Activated CD8-positive, alpha-beta memory T cell treated with anti-CD3 and anti-CD28 coated beads for 24 hours (primary cell): ENCODE measurements around the gene EIF6.

Experiments used
- DNase-seq: peaks from one replicate; pipeline ENCODE4 v3.0.0-alpha.2; 2020

The EIF6 gene

DNA sequence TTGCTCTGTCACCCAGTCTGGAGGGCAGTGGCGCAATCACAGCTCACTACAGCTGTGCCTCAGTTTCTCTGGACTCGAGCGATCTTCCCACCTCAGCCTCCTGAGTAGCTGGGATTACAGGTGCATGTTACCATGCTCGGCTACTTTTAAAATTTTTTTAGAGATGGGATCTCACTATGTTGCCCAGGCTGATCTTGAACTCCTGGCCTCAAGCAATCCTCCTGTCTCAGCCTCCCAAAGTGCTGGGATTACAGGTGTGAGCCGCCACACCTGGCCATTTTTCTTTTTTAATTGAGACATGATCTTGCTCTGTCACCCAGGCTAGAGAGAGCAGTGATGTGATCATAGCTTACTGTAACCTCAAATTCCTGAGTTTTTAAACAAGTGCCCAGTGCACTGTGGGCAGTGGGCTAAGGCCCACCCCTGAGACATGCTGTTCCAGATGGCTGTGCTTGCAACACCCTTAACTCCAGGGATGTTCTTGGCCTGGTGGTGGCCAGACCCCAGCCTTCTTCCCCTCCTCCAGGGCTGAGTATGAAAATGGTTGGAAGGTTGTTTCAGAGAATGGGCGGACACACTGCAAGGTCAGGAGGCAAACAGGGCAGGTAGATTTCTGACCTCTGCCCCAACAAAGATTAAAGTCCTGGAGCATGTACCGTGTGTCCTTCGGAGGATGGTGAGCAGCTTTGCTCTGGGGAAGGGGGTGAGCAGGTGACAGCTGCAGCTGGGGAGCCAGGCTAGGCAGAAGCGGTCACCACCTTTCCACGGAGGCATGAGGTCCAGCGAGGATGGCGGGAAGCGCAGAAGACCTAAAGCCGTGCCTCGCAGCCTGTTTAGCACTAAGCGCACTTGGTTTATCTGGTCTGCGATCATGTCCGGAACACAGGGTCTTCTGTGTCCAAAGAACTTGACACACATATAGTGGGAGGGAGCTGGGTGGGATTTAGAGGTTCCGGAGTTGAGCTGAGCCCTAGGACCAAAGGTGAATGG lies 9.0 kb upstream of the EIF6 start:
- DNase-seq = no peak

DNA sequence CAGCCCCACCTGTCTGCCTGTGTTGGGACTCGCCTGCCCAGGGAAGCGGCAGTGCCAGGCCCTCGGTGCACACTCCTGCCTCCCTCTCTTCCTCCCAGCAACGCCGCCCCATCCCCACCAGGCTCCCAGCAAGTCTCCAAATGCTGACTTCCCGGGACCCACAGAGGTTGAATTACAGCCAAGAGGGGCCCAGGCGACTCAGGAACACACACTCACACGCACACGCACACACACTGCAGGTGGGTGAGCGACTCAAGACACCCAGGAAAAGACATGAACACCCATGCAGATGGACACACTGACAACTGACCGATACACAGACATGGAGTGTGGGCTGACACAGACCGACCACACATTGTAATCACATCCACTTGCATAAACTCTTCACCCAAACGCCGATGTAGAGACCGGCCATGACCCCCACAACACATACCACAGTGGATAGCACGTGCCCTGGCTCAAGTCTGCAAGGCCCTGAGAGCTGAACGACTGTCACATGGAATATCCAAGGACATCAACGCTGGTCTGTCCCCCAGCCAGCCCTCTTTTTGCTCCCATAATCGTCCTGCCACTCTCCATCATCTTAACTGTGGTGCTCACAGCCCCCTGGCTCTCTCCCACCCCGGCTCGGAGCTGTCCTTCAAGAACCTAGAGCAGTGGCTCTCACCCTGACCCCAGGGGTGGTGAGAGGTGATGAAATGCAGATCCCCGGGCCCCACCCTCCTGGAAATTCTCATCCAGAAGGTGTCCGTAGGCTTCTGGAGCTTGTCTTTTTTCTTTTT lies 8.1 kb upstream of the EIF6 start:
- no peak for DNase-seq

DNA sequence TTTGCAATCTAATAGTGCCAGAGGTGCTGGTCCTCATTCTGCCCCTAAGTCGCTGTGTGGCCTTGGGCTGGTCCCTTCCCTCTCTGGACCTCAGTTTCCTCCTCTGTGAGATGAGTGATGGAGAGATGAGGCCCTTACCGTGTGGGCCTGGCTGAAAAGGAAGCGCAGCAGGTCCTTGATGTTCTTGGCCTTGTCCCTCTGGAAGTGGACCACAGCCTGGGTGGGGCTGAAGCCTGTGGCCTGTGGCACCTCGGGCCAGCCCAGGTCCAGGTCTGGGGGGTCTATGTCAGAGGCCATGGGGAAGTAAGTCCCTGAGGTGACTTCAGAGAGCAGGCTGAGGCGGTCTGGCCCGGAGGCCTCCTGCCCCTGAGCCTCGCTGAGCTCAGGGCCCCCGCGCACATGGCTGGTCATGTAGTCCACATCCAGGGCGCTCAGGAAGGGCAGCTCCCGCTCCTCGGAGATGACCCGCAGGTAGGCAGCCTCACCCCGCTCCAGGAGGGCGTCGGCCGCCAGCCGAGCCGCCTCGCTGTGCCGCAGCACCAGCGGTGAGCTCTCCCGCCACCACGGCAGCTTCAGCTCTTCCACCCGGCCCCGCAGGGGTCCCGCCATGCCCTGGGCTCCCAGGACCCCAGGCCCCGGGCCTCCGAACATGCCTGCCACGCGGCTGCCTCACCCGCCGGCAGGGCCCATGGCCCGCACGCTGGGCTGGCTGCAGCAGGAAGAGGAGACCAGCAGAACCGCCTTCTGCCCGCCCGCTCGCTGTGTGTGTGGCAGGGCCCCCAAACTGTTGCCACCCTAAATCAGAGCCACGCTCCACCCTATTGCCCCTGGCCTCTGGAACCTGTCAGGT lies 7.3 kb upstream of the EIF6 start, which contains the start of gene FAM83C:
Gene FAM83C, minus strand, starts transcription at position 772 of the 850 bp plus-strand sequence. Its CDS starts 121 bp downstream, at position 651.
- DNase-seq = no peak

DNA sequence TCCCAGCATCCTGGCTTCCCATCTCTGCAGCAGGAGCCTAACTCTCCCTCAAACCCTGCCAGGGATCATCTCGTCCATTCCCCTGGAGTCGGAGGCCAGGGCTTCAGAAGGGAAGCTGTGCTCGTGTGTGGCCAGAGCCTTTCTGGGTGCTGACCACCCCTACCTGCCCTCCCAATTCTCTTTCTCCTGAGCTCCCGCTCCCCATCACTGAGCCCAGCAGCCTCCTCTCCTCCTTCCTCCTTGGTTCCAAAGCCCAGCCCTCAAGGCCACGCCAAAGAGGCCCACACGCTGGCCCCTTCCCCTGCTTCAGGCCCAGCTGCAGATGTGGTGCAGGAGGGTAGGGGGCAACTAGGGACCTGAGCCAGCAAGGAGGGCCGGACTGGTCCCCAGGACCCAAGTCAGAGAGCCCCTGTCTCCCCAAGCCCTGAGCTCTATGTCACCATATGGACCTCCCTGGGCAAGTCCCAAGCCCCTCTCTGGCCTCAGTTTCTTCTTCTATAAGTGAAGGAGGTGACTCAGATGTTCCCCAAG lies 6.4 kb upstream of the EIF6 start:
- no peak for DNase-seq

DNA sequence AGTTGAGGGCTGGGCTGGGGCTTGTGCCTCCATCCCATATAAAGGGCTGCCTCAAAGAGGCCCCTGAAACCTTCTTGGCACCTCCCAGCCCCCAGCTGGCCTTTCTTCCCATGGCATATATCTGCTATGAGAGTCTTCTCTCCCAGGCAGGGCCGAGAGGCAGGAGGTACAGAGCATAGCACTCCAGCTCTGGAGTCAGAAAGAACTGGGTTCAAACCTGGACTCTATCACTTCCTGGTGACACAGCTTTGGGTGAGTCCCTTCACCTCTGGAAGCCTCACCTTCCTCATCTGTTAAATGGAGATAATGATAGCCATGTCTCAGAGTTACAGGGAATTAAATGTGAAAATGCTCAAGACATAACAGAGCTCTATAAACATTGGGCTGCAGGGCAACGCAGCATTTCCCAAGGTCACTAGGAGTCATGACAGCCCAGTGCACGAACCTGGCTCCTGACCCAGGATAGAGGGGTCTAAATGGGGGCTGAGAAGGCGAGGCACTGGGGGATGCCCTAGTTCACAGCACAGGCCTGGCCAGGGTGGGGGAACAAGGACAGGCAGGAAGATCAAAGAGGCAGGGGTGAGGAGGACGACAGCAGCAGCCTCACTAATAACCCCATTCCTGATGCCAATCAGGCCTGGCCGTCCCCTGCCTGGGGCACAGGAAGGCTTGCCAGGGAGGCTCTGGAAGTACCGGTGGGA lies 5.8 kb upstream of the EIF6 start:
- DNase-seq = no peak

DNA sequence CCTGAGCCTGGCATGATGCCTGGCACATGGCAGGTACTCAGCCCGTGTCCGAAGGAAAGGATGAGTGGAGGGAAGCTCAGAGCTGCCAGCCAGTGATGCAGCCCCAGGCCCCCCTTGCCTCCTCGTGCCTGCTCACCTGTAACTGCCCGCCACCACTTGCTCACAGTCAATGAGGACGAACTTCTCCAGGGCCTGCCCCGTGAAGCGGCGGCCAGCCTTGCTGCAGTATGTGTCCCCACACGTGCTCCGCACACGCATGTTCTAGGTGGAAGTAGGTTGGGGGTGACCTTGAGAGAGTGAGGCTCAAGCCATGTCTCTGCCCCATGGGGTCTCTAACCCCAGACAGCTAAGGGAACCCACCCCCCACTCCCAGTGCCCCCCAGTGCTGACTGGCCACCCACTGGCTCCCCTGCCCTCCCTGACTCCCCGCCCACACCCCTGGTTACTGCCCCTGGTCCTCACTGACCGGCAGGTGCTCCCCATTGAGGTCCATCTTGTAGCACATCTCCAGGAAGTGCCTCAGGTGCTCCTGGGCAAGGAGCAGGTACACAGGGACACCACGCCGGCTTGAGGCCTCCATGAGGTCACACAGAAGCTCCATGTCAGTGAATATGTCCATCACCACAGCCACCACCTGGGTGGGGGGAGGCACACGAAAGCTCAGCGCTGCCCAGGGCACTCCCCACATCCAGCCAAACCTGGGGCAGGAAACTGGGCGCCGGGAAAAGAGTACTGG lies 3.9 kb upstream of the EIF6 start:
- DNase-seq = no peak

DNA sequence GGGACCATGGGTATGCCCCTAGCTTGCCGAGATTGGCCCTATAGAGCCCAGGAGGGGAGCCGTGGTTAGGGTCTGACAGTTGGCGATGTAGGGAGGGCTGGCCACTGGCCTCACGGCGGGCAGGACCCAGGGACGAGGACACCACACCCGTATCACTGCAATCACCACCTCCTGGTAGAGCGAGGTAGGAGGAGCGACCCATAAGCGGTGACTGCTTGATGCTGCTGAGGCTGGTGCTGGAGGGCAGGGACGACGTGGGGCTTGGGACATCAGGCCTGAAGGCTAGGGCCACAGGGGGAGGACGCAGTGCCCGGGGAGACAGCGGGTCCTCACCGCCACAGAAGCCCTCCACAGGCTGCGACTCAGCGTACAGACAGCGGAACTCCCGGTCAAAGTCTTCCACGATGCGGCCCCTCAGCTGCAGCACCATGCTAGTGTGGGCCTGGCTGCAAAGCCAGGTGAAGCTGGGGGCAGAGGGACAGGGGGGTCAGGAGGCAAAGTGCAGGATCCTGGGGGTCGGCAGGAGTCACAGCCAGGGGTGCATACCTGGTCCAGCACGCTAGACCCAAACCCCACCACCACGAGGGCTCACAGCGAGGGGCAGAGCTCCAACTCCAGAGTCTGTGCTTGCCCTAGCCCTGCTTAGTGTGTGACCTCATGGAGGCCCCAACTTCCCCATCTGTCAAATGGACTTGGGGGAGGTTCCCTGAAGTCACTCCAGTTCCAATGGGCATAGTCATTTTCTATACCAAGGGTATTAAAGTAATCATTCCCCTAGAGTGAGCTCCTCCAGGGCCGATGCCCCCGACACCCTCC lies 3.1 kb upstream of the EIF6 start:
- no peak for DNase-seq

DNA sequence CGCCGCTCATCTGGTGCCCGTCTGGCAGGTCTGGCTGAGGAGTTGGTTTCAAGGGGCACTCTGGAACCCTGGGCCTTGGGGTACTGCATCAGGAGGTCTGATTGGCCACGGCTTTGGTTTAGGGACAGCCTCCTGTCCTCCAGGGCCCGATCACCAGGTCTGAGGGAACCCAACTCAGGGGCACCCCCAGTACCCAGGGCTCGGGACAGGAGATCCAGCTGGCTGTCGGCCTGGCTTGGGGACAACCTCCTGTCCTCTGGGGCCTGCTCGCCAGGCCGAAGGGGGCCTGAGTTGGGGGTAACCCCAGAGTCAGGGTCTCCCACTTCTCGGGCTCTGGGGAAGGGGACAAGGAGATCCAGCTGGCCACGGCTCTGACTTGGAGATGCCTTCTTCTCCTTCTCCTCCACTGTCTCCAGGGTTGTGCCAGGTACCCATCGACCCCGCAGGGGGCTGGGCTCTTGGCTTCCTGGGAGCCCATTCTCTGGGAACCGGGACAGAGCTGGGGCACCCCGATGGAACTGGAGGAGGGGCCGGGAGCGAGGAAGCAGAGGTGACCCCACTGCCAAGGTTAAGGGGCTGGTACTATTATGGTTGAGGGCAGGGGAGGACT lies 2.4 kb upstream of the EIF6 start:
- no peak for DNase-seq

DNA sequence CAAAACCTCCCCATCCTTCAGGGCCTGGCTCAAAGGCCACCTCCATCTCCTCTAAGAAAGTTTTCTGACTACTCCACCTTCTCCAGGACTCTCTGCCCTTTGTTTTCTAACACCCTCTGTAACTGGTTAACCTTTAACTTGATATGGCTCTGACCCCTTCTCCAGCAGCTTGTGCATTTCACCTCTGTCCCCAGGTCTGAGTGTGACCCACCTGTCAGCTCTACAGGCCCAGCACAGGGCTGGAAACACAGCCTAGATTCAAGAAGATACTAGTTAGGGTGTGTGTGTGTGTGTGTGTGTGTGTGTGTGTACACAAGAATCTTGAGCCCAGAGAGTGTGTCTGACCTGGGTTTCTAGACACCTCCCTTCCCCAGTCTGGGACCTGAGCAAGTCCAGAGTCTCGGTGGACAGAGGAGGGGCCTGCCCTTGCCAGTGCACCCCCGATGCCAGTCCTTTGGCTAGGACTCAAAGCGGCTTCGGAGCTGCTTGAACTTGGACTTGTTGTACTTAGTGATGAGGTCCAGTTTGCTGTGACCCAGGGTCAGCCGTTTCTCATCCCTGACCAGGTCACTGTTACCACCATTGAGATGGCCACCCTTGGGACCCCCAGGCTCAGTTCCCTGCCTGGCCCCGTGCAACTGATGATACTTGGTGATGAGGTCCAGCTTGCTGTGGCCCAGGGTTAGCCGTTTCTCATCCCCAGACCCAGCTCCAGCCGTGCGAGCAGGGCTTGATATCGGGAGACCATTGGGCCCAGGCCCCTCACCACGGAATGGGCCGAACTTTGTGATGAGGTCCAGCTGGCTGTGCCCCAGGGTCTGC lies 1.7 kb upstream of the EIF6 start:
- DNase-seq = no peak

DNA sequence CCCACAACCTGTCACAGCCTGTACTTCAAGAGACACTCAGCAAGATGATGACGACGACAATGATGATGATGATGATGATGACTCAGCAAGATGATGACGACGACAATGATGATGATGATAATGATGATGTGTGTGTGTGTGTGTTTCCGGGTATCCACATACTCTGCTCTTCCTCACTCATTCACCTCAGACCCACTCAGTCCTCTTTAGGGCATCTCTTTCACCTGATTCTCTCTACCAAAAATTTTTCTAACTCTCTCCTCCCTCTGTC lies 1.2 kb upstream of the EIF6 start:
- no peak for DNase-seq

DNA sequence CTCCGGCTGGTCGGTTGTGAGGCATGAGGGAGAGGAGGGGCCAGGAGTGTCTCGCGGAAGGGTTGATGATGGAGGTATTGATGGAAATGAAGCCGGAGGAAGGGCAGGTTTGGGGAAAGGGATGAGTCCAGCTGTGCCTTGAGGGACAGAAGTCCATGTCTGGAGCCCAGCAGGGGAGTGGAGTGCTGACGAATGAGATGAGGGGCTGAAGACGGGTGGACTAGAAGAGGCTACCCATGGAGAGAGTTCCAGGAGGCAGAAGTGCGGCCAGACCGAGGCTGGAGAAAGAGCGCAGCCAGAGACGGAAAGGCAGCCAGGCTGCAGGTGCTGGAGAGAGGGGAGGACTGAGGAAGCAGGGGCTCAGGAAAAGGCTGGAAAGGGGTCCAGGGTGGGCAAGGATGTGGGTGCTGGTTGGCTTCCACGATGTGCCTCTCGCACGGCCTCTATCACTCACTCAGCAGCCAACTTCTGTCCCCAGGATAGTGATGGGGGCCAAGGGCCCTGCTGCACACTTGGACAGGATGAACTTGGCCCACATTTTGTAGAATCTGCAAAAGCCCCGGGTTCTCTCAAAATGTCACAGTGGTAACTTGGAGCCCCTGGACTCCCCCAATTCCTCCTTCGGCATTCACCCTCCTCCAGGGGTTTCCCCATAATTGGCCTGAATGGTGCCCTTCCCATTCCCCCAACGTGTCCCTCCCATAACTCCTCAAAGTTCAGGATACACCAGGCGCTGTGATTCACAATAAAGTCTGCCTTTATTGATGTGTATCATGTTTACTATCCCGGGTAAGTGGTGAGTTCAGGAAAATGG lies 627 bp upstream of the EIF6 start:
- DNase-seq = no peak

DNA sequence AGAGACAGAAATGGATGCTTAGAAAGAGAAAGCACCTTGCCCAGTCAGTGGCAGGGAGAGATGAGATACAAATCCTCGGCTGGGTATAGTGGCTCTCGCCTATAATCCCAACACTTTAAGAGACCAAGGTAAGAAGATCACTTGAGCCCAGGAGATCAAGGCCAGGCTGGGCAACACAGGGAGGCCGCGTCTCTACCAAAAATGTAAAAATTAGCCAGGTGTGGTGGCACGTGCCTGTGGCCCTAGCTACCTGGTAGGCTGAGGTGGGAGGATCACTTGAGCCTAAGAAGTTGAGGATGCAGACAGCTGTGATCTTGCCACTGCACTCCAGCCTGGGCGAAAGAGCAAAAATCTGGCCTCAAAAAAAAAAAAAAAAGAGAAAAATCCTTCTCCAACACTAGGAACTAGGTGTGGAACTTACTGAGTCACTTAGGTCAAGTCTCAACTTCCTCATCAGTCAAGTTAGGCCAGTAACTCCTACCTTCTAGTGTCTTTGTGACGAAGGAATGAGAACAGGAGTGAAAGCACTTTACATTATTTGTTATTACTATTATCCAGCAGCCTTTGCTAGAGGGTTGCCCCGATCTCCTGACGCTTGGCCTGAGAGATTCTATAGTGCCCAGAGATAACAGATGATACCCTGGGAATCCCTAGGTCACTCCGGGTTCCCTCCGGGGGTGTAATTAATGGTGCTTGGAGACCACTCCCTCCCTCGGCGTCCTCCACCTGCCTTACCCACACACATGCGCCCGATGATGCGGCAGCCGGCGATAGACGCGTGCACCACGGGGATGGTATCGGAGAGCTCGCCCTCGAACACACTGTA lies 918 bp downstream of the EIF6 start:
- no peak for DNase-seq

DNA sequence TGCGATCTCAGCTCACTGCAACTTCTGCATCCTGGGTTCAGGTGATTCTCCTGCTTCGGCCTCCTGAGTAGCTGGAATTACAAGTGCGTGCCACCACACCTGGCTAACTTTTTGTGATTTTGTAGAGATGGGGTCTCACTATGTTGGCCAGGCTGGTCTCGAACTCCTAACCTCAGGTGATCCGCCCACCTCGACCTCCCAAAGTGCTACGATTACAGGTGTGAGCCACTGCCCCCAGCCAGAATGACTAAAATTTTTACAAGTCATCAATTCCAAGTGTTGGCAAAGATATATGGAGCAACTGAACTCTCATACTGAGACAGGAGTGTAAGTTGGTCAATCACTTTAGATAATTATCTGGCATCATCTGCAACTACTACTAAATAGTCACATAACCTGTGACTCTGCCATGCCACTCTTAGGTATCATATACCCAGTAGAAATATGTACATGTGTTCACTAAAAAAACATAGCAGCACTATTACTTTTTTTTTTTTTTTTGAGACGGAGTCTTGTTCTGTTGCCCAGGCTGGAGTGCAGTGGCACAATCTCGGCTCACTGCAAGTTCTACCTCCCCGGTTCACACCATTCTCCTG lies 3.0 kb downstream of the EIF6 start:
- no peak for DNase-seq

DNA sequence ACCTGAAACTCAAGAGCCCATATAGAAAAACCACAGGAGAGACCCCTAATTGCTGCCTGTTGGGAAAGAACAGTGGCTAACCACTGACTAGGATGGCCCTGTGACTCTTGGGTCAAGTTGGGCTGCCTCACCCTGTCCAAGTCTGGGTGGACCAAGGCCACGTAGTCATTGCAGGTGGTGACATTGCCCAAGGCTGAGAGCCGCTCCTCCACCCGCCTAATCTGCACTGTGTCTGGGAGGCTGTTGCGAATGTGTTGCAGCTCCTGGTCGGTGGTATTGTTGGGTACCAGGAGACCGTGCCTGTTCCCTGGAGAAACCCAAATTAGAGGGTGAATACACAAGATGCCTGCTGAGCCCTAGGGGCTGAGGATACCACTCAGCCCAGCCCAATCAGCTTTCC lies 4.0 kb downstream of the EIF6 start:
- no peak for DNase-seq

DNA sequence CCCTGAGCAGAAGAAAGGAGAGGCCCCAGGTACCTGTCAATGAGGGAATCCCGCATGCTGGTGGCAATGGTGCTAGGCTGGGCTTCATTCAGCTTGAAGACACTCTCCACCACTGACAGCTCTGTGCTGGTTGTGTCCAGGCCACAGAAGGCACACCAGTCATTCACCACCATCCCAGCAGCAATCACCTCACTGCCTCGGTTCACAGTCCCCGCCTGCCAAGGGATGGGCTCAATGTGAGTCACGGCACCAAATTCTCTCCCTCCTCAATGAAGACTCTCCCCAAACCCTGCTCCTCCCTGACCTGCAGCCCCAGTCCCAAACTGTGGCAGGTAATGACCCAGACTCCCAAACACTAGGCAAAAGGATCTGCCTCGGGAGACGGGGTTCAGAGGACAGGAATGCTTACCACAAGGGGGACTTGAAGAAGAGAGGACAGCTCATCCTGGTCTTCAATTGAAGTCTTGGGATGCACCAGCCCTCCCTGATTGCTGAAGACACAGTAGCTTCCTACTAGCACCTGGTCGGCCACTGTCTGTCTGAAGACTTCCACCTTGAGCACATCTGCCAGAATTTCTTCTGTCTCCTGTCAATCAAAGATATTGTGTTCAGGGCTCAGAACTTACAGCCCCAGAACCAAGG lies 4.9 kb downstream of the EIF6 start:
- DNase-seq = no peak

DNA sequence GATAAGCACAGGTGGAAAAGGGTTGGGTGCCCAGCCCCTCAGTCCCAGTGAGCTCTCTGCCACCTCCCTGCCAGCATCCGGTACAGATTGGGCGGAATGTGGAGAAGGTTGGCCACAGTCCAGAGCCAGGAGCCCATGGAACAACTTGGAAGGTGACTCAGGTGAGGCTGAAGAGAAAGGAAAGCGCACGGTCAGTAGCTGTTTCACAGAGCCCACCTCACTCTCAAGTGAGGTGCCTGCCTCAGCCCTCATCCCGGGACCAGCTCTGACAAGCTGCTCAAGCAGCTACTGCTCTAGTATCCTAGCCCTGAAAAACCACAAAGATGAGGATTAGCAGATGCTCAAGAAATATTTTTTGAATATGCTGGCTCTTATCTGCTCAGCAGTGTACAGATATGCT lies 5.5 kb downstream of the EIF6 start:
- no peak for DNase-seq
